GM23338 (cell line): ENCODE results near the gene TCN2. TPM values are rescaled to one million over a fixed set of nuclear protein-coding genes. Genes with fewer than 3 reads are reported as not detected.

Source experiments
- ATAC-seq: fragments of 200-7000 bp; cut with Tn5 transposase; 3 replicates; pipeline ENCODE4 v1.9.1; 2020
- DNase-seq: peaks from one replicate; pipeline ENCODE4 v3.0.0-alpha.2; 2015; ENCODE audit warnings: low spot score
- H2AFZ ChIP-seq: fragments of 200-600 bp; sonication (generic); 2 replicates; pipeline ENCODE4 v1.8.0; 2016; ENCODE audit warnings: antibody characterized with exemption, mild to moderate bottlenecking, moderate library complexity
- H3F3A ChIP-seq: fragments of 200-600 bp; sonication (generic); replicated peaks from 2 replicates; pipeline ENCODE4 v1.8.0; 2017; ENCODE audit warnings: antibody characterized with exemption, mixed run types, low read depth
- H3K27ac ChIP-seq: fragments of 200-600 bp; sonication (generic); 2 replicates; pipeline ENCODE4 v1.6.1; 2016; ENCODE audit warnings: low read depth
- H3K27me3 ChIP-seq: fragments of 200-600 bp; sonication (generic); 2 replicates; pipeline ENCODE4 v1.8.0; 2016; ENCODE audit warnings: mild to moderate bottlenecking, mixed run types, moderate library complexity; ENCODE audit not compliant: insufficient read depth
- H3K36me3 ChIP-seq: fragments of 200-600 bp; sonication (generic); 2 replicates; pipeline ENCODE4 v1.8.0; 2016; ENCODE audit warnings: mild to moderate bottlenecking; ENCODE audit not compliant: insufficient read depth
- H3K4me1 ChIP-seq: fragments of 200-600 bp; sonication (generic); 2 replicates; pipeline ENCODE4 v1.8.0; 2016; ENCODE audit warnings: mild to moderate bottlenecking, moderate library complexity; ENCODE audit not compliant: insufficient read depth
- H3K4me2 ChIP-seq: fragments of 200-600 bp; sonication (generic); 2 replicates; pipeline ENCODE4 v1.7.1; 2017; ENCODE audit warnings: mixed run types
- H3K4me3 ChIP-seq: fragments of 200-600 bp; sonication (generic); 2 replicates; pipeline ENCODE4 v1.6.1; 2016; ENCODE audit warnings: mixed run types
- H3K79me2 ChIP-seq: fragments of 200-600 bp; sonication (generic); replicated peaks from 2 replicates; pipeline ENCODE4 v1.8.0; 2017; ENCODE audit warnings: mild to moderate bottlenecking; ENCODE audit not compliant: insufficient read depth
- H3K9me2 ChIP-seq: fragments of 200-600 bp; sonication (generic); 2 replicates; pipeline ENCODE4 v1.8.0; 2017; ENCODE audit not compliant: insufficient read depth
- H4K20me1 ChIP-seq: fragments of 200-600 bp; sonication (generic); replicated peaks from 2 replicates; pipeline ENCODE4 v1.8.0; 2017; ENCODE audit warnings: mild to moderate bottlenecking; ENCODE audit not compliant: insufficient read depth
- H3K27ac Mint-ChIP-seq: 2 replicates; pipeline ENCODE4 v1.8.0; 2020; ENCODE audit warnings: inconsistent platforms, mild to moderate bottlenecking, moderate library complexity, mixed read lengths
- H3K27me3 Mint-ChIP-seq: 3 replicates; pipeline ENCODE4 v1.8.0; 2022; ENCODE audit warnings: low read depth, mild to moderate bottlenecking, moderate library complexity, mixed read lengths, inconsistent platforms; ENCODE audit not compliant: insufficient read depth, poor library complexity
- H3K36me3 Mint-ChIP-seq: 3 replicates; pipeline ENCODE4 v1.8.0; 2021; ENCODE audit warnings: low read depth, mild to moderate bottlenecking, inconsistent platforms, moderate library complexity, mixed read lengths
- H3K4me1 Mint-ChIP-seq: 3 replicates; pipeline ENCODE4 v1.8.0; 2020; ENCODE audit warnings: mild to moderate bottlenecking, inconsistent platforms, mixed read lengths
- H3K4me3 Mint-ChIP-seq: 3 replicates; pipeline ENCODE4 v1.8.0; 2021; ENCODE audit warnings: moderate library complexity, mild to moderate bottlenecking, inconsistent platforms, mixed read lengths
- H3K9me3 Mint-ChIP-seq: 3 replicates; pipeline ENCODE4 v1.8.0; 2020; ENCODE audit warnings: moderate library complexity, mild to moderate bottlenecking, inconsistent platforms, mixed read lengths
- CREB1 ChIP-seq: fragments of 250-450 bp; sonication (Bioruptor Pico); IDR thresholded peaks from 2 replicates; pipeline ENCODE4 v1.5.0; 2020; ENCODE audit warnings: low read depth, mild to moderate bottlenecking, moderate library complexity
- CTCF ChIP-seq, 2 experiments: fragments of 200-600 bp in 1 of 2; sonication (generic) in 1 of 2; conservative IDR thresholded peaks; 2 replicates each; pipeline versions ENCODE4 v1.5.1 to v1.6.1; 2016 to 2017; ENCODE audit warnings: antibody characterized with exemption in 2 of 2, low read depth in 2 of 2, mild to moderate bottlenecking in 2 of 2, moderate library complexity in 1 of 2
- ETS1 ChIP-seq: IDR thresholded peaks from 2 replicates; pipeline ENCODE4 v1.6.1; 2016; ENCODE audit warnings: antibody characterized with exemption
- EZH2 ChIP-seq: fragments of 200-600 bp; sonication (generic); IDR thresholded peaks from one replicate; pipeline ENCODE4 v1.8.0; 2017; ENCODE audit warnings: antibody characterized with exemption, mild to moderate bottlenecking, low read depth; ENCODE audit not compliant: unreplicated experiment
- EZH2phosphoT487 ChIP-seq: fragments of 200-600 bp; sonication (generic); IDR thresholded peaks from one replicate; pipeline ENCODE4 v1.8.1; 2018; ENCODE audit warnings: antibody characterized with exemption; ENCODE audit not compliant: unreplicated experiment
- JUNB ChIP-seq: IDR thresholded peaks from one replicate; pipeline ENCODE4 v1.6.1; 2016; ENCODE audit warnings: antibody characterized with exemption; ENCODE audit not compliant: unreplicated experiment
- NANOG ChIP-seq: IDR thresholded peaks from 2 replicates; pipeline ENCODE4 v1.6.1; 2016; ENCODE audit warnings: antibody characterized with exemption, borderline replicate concordance
- POLR2AphosphoS5 ChIP-seq: IDR thresholded peaks from 2 replicates; pipeline ENCODE4 v1.6.1; 2016; ENCODE audit warnings: antibody characterized with exemption, low read depth
- REST ChIP-seq: IDR thresholded peaks from one replicate; pipeline ENCODE4 v1.6.1; 2018; ENCODE audit warnings: antibody characterized with exemption; ENCODE audit not compliant: unreplicated experiment
- STAT1 ChIP-seq: IDR thresholded peaks from one replicate; pipeline ENCODE4 v1.6.1; 2016; ENCODE audit warnings: antibody characterized with exemption; ENCODE audit not compliant: unreplicated experiment
- ZNF114 ChIP-seq: fragments of 250-450 bp; sonication (Bioruptor Pico); IDR thresholded peaks from 2 replicates; pipeline ENCODE4 v1.5.0; 2020; ENCODE audit warnings: mild to moderate bottlenecking, moderate library complexity
- ZNF331 ChIP-seq: fragments of 250-450 bp; sonication (Bioruptor Pico); IDR thresholded peaks from 2 replicates; pipeline ENCODE4 v1.5.0; 2020; ENCODE audit warnings: low read depth, mild to moderate bottlenecking, moderate library complexity
- polyA plus RNA-seq: library from polyadenylated mRNA; unstranded; fragments of >200 nt; fragmentation: Nextera tagmentation; extraction: Ambion mirVana; gene quantifications from 2 replicates; pipeline ENCODE4 v1.2.1, GENCODE V29; 2016
- total RNA-seq: library from RNA; depleted of rRNA; stranded (reverse); fragments of >200 nt; shearing (Covaris generic); gene quantifications from 2 replicates; pipeline ENCODE4 v1.2.3, GENCODE V29; 2014

Gene TCN2
- total and polyA plus RNA-seq, 2 experiments from 2014 or later = 12.9 to 38.1 TPM

DNA sequence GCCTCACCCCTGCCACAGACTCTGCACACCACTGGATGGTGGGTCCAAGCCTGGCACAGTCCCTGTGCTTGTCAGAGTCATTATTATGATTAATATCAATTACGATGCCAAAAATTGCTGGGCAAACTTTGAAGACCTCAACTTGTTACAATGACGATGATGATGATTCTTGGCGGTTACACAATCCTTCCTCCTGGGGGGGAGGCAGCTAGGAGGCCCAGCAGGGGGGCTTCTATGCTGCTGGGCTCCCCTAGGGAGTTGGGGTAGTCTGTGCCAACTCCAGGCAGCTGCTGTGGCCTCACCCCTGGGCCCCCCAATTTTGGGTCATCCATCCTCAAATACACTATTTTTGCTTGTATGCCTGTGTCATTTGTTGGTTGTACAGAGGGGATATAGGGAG is 40.6 kb downstream of the TCN2 start:
- no peak overlapping the region for H3K27ac ChIP-seq
- DNase-seq (no peak), ATAC-seq (no peak)
- H3F3A ChIP-seq = no peaks in the 10 kb centered on the region
- H3K27me3 Mint-ChIP-seq = peaks cover 11% of the 10 kb centered on the region
- H3K9me3 Mint-ChIP-seq = no peaks in the 10 kb centered on the region
- TF ChIP-seq CREB1 (no peak), ZNF114 (no peak), ETS1 (no peak), EZH2phosphoT487 (no peak), EZH2 (no peak), ZNF331 (no peak), POLR2AphosphoS5 (no peak), CTCF (conservative IDR thresholded peaks at IDR 0.05; ENCODE audit: low read depth in 2 of 2) (no peak), NANOG (no peak), REST (no peak), STAT1 (no peak), JUNB (no peak)
- no peaks in the 10 kb centered on the region for H4K20me1 ChIP-seq
- no peak overlapping the region for H3K4me2 ChIP-seq
- H3K36me3 Mint-ChIP-seq = no peaks in the 10 kb centered on the region
- H3K27me3 ChIP-seq = no peaks in the 10 kb centered on the region
- H3K27ac Mint-ChIP-seq = no peak overlapping the region
- no peak overlapping the region for H2AFZ ChIP-seq
- H3K79me2 ChIP-seq = no peaks in the 10 kb centered on the region
- H3K4me1 Mint-ChIP-seq = peaks cover 12% of the 10 kb centered on the region
- H3K4me3 ChIP-seq = no peak overlapping the region
- H3K36me3 ChIP-seq = no peaks in the 10 kb centered on the region; the same call in 1 of the 2 replicates
- no peak overlapping the region for H3K4me3 Mint-ChIP-seq
- H3K9me2 ChIP-seq = no peaks in the 10 kb centered on the region
- no peaks in the 10 kb centered on the region for H3K4me1 ChIP-seq
